GM23248 (cell line): Measurements from ENCODE around the gene POLR2J2.
"Not testable (repeated sequence)": the region's sequence is repeated elsewhere in the genome, so short reads cannot be mapped to it uniquely, and the experiment has no call there.

Experiments
- EZH2 ChIP-seq: fragments of 200-600 bp; sonication (generic); IDR thresholded peaks from 2 replicates; pipeline ENCODE4 v1.6.1; 2018; ENCODE audit warnings: antibody characterized with exemption, mild to moderate bottlenecking; ENCODE audit not compliant: insufficient read depth, poor library complexity, severe bottlenecking
- EZH2phosphoT487 ChIP-seq: fragments of 200-600 bp; sonication (generic); IDR thresholded peaks from 2 replicates; pipeline ENCODE4 v1.6.1; 2018; ENCODE audit warnings: antibody characterized with exemption, moderate library complexity, mild to moderate bottlenecking, low read depth; ENCODE audit not compliant: insufficient read depth

GRCh38 chr7:102690602-102691001, 19.1 kb upstream of the POLR2J2 start:
- not testable (repeated sequence) for TF ChIP-seq EZH2, EZH2phosphoT487
